NCI-H748 treated with DMSO at 0.1 percent for 48 hours (cell line): ENCODE data around the gene GH1.

Experiments
- DNase-seq: peaks from one replicate; lab custom pipeline; 2025; lab: John Stamatoyannopoulos, UW

Gene GH1

DNA sequence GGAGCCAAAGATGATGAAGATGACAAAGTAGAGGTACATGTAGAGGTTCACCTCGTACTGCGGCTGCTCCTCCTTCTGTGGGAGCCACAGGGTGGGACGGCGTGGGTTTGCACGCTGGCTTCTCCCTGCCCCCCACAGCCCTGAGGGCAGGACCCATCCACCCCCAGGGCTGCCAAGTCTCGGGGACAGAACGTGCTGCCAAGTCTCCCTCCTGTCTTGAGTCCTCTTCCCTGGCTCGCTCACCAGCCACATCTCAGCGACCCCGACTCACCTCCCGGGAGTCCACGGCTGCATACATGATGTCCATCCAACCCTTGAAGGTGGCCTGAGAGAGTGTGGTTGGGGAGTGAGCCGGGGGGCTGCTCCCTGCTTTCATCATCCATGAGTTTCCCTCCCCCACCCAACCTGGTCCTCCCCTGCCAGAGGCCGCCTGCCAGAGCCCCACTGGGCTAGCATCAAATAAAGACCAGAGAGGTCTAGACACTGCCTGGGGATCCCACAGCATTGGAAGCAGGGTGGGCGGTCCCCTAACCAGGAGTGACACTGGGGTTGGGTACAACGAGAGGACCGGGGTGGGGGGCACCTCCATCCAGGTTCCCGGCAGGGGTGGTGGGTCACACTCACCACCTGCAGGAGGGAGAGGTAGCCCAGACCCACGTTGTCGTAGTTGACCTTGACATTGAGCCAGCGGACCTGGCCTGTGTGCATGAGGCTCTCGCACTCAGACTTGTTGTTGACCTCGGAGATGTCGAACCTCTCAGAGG, 26.3 kb upstream of the GH1 start:
- DNase-seq: no peak

DNA sequence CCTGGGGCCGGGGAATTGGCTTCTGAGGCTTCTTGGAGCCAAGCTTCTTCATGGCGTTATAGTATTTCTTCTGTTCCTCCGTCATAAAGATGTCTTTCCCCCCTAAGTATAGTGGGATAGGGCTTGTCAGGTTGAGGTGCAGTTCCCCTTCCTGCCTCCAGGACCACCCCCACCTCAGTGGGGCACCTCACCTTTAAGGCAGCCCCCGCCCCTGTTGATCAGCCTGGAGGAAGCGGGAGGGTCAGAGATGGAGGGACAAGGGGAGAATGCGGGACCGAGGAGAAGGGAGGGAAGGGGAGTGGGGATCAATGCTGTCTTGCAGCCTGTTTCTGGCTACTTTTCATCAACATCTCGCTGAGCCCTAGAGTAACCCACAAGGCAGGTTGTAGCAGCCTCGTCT, 25.1 kb upstream of the GH1 start:
- DNase-seq: no peak

DNA sequence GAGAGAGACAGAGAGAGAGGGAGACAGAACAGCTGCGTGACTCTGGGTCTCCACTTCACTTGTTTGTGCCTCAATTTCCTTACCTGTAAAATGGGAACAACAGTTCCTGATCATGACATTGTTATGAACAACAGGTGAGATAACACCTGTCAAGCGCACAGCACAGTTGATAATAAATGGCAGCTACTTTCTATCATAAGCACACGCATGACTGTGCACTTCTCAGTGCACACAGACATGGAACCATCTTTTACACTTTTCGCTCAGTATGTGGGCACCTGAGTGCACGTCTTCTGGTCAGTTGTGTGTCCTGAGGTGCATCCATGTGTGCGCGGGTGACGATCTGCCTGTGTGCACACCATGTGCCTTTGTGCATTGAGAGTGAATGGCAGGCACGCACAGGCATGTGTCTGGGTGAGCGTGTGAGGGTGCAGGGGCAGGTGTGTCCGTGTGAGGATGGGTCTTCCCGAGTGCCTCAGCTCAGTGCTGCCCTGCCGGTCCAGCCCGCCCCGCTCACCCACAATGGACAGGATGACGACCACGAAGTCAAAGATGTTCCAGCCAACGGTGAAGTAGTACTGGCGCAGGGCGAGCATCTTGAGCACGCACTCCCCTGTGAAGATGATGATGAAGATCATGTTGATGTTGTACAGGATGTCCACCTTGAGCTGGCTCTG, 23.8 kb upstream of the GH1 start:
- DNase-seq: no peak

DNA sequence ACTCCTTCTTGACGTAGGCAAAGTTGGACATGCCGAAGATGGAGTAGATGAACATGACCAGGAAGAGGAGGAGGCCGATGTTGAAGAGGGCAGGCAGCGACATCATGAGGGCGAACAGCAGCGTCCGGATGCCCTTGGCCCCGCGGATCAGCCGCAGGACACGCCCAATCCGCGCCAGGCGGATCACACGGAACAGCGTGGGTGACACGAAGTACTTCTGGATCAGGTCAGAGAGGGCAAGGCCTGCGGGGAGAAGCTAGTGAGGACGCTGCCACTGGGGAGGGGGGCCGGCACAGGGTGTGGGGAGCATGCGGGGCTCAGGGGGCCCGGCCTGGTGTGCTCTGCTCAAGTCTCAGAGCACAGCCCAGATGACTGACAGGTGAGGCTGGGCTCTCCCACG, 23.1 kb upstream of the GH1 start:
- no peak for DNase-seq

DNA sequence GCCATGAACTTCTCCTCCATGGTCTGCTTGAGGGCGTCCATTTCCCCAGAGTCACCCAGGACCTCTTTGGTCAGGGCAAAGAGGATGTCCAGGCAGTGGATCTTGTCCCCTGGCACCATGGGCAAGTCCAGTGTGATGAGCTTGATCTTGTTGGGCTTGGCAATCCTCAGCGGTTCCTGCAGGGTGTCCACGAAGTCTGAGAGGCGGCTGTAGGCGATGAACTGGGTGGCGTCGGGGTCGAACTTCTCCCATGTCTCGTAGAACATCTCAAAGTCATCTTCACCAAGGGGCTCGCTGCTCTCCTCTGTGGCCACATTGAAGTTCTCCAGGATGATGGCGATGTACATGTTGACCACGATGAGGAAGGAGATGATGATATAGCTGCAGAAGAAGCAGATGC, 22.5 kb upstream of the GH1 start:
- DNase-seq: no peak

DNA sequence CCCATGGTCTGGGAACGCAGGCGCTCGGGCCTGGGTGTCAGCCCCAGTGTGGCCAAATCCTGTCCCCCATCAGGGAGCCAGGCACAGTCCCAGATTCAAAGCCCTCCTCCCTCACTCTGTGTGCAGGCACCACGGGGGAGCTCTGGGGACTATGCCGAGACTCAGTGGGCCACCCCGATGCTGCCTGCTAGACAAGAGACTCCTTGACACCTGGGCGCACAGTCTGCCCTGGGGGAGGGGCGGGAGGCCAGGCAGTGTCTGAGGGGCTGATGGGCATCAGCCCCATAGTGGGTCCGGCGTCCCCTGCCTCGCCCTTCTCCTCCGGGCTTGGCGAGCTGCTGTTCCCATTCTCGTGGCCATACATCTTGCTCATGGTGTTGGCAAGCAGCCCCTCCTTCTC, 21.9 kb upstream of the GH1 start:
- DNase-seq: no peak

DNA sequence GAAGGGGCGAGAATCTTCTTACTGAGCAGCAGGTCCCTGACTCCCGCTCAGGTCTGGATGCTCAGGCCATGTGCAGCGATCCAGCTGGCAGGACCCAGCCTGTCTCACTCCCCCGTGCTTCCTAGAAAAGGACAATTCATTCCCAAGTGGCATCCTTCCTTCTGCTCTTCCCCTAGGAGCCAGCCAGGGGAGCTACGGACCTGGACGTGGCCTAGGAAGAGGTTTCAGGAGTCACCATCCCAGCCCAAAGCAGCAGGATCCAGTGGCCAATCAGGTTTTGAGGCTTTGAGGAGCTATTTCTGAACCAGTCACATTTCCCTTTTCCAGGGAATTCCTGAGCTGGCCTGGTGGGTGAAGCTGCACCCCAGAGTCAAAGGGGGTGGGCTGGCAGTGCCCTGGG, 21.2 kb upstream of the GH1 start:
- DNase-seq: no peak

DNA sequence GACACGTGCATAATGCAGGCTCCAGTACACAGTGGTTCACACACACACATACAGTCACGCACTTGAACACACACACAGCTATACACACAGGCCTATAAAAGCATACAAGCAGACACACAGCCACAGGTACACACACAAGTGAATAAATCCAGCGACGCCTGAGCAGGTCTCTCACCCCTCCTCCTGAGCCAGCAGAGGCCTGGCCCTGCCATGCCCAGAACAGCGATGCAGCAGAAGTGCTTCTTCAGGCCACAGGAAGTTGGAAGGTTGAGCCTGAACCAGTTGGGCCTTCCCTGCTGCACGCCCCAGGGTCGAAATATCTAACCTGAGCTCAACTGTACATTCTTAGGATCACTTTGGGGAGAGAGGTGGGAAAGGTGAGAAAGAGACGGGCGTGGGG, 20.8 kb upstream of the GH1 start:
- no peak for DNase-seq

DNA sequence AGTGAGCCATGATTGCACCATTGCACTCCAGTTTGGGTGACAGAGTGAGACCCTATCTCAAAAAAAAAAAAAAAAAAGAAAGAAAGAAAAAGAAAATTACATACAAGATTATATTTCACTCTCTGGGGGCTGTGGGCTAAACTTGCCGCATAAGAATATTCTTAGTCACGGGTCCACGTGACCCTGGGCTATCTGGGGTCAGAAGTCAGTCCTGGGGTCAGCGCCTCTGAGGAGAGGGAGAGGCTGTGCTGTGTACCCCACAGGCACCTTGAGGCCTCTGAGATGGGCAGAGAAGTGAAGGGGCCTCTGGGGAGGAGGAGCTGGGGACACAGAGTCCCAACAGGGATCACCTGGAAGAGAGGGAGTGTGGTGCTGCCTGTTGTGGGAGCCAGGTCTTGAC, 19.3 kb upstream of the GH1 start:
- no peak for DNase-seq

DNA sequence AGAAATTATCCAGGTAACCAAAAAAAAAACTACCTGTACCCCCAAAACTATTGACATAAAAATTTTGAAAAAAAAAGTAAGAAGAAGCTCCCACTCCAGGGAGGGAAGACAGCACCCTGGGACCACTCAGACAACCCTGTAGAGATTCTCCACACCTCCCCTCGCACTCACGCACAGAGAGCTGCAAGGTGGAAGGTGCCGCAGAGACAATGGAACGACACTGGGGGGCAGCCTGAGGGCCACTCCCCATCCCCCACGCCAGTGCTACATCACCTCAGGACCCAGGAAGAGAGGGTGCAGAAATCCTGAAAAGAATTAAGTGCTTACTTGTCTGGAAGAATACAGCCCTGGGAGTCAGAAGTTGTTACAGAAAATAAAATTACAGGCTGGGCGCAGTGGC, 18.7 kb upstream of the GH1 start:
- no peak for DNase-seq

DNA sequence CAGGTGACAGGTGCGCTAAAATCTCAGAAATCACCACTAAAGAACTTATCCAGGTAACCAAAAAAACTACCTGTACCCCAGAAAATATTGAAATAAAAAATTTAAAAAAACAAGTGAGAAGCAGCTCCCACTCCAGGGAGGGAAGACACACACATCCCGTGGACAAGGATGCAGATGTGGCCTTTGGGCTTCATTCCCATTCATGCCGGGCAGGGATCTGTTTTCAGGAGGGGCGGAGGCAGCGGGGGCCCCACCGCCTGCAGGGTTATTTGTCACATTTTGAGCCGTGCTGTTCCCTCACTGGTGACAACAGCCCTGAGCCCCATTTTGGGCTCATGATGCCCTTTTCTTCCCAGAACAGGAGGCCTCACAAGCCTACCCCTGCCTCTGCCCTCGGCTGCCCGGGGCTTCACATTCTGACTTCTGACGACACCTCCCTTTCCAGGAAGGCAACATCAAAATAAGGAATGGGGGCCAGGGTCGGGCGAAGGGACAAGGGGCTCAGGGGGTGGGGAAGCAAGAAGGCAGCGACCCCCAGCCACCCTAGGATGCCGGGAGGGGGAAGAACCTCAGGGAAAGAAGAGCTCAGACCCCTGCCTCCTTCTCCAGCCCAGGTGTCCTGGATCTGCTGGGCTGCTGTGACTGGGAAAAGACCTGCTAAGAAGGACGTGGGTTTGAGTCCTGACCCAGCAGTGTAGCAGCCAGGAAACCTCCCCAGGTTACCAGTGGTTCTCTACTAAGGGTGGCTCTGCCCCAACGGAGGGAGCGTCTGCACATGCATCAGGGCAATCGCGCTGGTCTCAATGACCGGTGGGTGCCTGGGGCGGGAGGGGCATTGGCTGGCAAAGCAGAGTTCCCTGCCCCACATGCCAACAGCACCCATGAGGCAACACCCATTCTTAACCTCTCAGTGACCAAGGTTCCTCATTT, 15.8 kb upstream of the GH1 start:
- no peak for DNase-seq

DNA sequence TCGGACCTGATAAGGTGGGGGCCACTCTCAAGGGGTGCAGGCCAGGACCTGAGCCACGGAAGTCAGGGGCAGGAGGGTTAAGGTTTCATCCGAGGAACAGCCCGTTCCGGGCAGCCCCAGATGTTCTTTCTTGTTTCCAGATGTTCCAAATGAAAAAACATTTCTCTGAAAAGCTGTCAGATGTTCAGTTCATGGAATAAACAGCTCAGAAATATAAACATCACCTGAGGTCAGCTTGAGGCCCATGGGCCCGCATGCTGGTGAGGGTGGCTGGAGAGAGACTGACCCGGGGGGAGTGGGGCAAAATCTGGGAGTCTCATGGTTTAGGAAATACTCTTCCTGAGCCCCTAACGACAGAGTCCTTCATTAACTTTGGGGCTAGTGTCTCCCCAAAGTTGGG, 15.0 kb upstream of the GH1 start:
- no peak for DNase-seq

DNA sequence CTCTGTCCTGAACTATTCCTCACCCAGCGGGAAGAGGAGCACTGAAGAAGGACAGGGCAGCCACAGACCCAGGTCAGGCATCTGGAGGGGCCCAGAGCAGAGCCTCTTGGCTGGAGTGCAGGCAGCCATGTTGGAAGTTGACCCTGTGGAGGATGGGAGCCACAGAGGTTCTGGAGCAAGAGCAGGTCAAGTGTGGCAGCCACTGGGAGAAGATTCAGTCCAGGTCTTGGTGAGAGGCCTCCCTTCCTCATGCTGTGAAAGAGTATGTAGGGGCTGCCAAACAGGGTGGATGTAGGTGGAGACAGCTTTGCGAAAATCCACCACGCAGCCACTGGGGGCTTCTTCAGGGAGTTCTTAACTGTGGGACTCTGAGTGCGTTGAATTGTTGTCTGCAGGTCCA, 14.1 kb upstream of the GH1 start:
- DNase-seq: no peak

DNA sequence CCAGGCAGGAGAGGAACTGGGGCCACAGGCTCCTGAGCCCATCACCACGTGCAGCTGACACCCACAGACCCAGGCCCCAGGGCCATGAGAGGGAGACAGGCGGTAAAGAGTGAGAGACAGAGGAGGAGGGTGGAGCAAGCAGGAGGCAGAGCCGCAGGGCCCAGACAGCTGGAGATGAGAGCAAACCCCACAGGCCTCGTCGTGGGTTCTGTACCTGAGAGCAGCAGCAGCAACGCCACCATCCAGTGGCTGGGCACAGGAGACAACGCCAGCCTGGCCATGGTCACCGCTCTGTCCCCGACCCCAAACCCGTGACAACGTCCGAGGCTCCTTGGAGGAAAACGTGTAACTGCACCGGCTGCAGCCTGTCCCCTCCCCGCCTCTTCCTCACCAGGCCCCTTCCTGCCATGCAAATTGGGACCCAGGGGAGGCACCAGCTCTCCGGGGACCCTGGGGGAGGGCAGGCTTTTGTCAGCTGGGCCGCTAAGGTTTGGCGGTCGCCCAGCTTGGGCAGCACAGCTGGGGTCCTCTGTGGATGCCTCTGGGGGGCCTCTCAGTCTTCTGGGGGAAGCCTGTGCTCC, 13.4 kb upstream of the GH1 start, which contains the start of gene CD79B:
Gene CD79B (minus strand): TSS at position 351 of the 581 bp plus-strand sequence. CDS start 70 bp downstream, at position 281.
- DNase-seq: no peak

DNA sequence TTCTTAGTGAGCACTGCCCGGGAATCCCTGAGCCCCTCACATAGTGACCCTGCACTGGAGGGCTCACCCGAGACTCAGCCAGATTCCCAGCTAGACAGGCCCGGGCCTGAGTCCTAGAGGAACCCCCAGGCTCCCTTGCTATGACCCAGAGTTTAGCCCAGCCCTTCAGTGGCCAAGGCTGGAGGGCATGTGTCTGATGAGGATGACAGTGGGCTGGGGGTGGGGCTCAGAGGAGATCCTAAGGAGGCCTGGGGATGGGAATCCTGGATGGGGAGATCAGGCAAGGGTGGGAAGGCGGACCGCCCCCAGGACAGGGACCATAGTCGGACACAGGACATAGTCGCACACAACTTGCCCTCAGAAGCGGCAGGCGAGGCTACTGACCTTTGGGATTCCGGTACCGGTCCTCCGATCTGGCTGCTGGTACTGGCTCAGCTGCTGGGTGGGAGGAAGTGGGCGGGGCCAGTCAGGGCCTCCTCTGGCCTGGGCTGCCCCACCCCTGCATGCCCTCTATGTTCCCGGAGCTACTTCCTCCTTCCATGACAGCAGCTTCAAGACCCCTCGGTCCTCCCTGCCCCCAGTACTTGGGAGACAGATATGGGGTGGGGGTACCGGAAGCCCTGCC, 12.4 kb upstream of the GH1 start:
- DNase-seq: no peak

DNA sequence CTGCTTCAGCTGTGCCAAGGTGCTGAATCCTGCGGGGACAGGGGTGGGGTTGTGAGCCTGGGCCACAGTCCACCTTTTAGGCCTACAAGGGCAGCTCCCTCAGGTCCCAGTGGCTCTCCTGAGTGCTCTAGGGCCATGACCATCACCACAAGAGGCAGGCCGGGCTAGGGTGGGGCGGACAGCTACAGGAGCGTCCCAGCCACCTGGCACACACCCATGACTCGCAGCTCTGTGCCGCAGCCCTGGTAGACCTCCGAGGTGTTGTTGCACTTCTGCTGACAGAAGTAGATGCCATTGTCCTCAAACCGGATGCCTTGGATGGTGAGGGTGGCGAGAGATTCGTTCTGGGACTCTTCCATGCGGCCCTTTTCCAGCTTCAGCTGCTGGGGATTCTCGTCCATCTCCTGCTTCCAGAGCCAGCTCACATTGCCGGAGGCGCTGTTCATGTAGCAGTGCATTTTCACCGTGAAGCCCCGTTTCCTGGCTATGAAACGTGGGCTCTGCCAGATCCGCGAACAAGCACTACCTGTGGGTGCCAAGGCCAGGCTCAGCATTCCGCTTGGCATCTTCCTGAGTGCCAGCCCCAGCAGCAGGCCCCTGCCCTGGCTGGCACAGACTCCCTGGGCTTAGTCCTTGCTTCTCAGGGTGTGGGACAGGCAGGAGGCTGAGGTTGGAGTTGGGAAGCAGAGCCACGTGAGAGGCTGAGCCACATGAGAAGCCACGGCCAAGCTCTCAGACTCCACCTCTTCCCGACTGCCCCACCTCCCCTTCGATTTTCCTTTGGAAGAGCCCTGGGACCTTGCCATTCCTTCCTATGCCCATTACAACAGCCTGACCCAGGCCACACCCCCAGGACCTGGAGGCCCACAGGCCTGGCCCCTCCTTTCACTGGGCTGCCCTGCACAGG, 11.5 kb upstream of the GH1 start:
- no peak for DNase-seq

DNA sequence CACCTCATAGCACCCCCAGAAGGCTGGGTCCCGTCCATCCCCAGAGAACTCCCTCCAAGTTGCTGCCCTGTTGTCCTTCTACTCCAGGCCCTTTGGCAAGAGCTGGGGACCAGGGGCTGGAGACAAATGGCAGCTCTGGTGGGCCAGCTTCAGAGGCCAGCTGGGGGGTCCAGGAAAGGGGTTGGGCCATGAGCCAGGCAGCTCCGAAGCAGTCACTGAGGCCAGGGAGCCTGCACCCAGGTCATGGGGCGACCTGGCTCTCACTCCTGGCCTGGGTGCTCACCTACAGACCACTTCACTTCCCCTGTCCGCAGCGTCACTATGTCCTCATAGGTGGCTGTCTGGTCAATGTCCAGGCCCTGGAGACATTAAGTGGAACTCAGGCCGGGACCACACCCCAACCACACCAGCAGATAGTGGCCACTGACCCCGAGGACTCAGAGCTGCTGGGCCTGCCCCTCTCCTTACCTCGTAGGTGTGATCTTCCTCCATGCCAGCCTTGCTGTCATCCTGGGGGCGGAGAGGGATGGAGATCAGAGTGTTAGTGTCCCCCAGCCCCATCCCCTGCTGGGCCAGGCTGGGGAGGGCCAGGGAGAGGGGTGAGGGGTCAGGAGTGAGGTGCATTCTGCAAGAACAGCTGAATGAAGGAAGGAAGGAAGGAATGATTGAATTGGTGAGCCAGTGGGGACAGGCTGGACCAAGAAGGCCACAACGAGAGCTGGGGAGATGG, 10.5 kb upstream of the GH1 start:
- DNase-seq: no peak

DNA sequence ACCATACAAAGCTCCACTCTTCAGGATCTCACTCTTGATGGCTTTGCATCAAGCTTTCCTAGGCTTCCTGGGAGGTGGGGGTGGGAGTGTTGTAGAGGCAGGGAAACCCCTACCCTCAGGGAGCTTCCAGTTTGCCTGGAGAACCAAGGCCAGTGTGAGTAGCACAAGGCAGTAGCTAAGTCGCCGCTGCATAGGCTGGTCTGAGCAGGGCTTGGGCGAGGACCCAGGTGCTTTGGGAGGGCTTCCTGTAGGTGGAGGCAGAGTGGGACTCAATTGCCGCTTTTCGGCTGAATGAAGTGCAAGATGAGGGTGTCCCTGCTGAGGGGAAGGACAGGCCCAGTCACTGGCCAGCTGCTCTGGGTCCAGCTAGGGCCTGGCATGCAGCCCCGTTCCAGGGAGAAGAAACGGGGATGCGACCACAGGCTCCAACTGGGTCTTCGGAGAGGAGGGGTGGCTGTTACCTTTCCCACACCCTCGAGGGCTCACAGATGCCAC, 9.6 kb upstream of the GH1 start:
- no peak for DNase-seq

DNA sequence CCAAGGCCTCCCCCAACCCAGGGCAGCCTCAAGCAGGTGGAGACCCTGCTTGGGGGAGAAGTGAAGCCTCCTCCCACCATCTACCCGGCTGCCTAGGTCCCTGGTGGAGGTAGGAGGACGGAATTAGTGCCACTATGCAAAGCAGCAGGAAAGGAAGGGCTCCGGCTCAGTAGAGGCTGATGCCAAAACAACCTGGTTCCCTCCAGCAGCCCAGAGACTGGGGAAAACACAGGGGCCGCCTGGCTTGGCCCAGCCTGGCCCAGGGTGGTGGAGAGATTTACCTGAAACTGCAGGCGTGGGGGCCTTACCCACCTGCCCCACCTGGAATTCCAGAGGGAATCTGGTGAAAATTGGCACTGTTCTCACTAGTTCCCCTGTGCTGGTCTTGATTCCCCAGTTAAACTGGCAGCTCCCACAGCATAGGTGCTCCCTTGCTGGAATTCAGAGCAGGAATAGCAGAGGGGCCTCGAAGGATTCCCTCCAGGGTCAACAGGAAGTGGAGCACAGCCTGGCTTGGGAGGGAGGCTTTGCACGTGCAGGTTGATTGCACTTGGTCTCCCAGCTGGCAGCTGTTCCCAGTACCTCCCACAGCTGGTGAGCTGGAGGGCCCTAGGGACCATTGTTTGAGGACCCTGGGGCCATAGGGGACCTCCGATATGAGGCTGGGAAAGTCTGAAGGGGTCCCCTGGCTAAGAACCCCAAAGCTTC, 9.0 kb upstream of the GH1 start:
- no peak for DNase-seq
